ENCODE measurements around the gene CFAP251.

DNA sequence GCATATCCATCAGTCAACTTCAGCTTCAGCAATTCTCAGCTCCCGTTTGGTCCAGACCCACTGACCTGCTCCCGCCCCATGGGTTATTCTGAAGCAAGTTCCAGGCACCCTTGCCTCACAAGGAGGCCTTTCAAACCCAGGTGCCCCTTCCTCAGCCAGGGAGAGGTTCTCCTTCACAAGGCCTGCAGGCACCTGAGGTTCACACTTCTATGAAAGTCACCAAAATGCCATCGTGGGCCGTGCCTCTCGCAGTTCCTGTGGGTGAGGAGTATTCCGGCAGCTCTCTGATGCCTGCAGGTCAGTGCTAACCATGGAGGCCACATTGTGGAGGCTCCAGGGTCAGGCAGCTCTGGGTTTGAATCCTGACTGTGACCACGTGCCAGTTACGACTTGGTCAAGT is 63.1 kb downstream of the CFAP251 start:
- TF ChIP-seq HNRNPH1 (optimal IDR thresholded peaks at IDR 0.05; ENCODE audit: low read depth, low read length) (no peak), SIN3B (IDR thresholded peaks at IDR 0.05; ENCODE audit: low read length) (no peak), ZNF687 (CRISPR knock-in tag; IDR thresholded peaks at IDR 0.05) (no peak), FOXJ3 (CRISPR knock-in tag; IDR thresholded peaks at IDR 0.05; ENCODE audit: borderline replicate concordance) (no peak), IRF2 (CRISPR knock-in tag; IDR thresholded peaks at IDR 0.05) (no peak)
- TF ChIP-seq, protein P1, sequence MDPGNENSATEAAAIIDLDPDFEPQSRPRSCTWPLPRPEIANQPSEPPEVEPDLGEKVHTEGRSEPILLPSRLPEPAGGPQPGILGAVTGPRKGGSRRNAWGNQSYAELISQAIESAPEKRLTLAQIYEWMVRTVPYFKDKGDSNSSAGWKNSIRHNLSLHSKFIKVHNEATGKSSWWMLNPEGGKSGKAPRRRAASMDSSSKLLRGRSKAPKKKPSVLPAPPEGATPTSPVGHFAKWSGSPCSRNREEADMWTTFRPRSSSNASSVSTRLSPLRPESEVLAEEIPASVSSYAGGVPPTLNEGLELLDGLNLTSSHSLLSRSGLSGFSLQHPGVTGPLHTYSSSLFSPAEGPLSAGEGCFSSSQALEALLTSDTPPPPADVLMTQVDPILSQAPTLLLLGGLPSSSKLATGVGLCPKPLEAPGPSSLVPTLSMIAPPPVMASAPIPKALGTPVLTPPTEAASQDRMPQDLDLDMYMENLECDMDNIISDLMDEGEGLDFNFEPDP (CRISPR knock-in tag; conservative IDR thresholded peaks at IDR 0.05) = no peak
